Nephron progenitor cell (in vitro differentiated cells): ENCODE results near the gene XRCC5.

Experiments
- DNase-seq: peaks from one replicate; pipeline ENCODE4 v3.0.0; 2021
- H3K27ac Mint-ChIP-seq: 2 replicates; pipeline ENCODE4 v1.8.0; 2021; ENCODE audit warnings: mild to moderate bottlenecking, moderate library complexity, mixed read lengths
- H3K27me3 Mint-ChIP-seq: 2 replicates; pipeline ENCODE4 v1.8.0; 2021; ENCODE audit warnings: mild to moderate bottlenecking, low read depth, mixed read lengths; ENCODE audit not compliant: poor library complexity
- H3K36me3 Mint-ChIP-seq: 2 replicates; pipeline ENCODE4 v1.8.0; 2021; ENCODE audit warnings: low read depth, mixed read lengths
- H3K4me1 Mint-ChIP-seq: 2 replicates; pipeline ENCODE4 v1.8.0; 2021; ENCODE audit warnings: mixed read lengths
- H3K4me3 Mint-ChIP-seq: 2 replicates; pipeline ENCODE4 v1.8.0; 2021; ENCODE audit warnings: mild to moderate bottlenecking, moderate library complexity, mixed read lengths
- H3K9me3 Mint-ChIP-seq: 2 replicates; pipeline ENCODE4 v1.8.0; 2021; ENCODE audit warnings: mild to moderate bottlenecking, moderate library complexity, mixed read lengths
- TF ChIP-seq, protein P1 (sequence below): fragments of 200-600 bp; sonication (generic); IDR thresholded peaks from 2 replicates; pipeline ENCODE4 v1.5.0; 2021; ENCODE audit warnings: antibody characterized with exemption

The XRCC5 gene

DNA sequence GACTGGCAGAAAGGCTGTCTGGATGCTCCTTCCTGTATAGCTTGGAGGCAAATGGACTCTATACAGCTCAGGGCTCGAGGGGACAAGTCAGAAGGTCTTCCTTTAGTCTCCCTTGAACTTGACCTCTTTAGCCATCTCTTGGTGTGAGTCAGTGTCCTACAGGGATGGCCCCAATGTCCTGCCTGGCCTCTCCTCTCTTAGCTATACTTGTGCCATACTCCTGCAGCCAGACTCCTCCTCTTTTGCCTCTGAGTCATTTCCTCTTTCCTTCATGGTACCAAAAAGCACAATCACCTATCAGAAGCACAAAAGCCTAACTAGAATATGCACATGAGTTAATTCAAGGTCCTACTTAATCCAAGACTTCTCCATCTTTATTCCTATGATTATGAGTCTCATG, 112.7 kb downstream of the XRCC5 start:
- H3K27ac Mint-ChIP-seq = no peak overlapping the region
- H3K4me1 Mint-ChIP-seq = peaks cover 19% of the 10 kb centered on the region
- no peak overlapping the region for H3K4me3 Mint-ChIP-seq
- TF ChIP-seq, protein P1, sequence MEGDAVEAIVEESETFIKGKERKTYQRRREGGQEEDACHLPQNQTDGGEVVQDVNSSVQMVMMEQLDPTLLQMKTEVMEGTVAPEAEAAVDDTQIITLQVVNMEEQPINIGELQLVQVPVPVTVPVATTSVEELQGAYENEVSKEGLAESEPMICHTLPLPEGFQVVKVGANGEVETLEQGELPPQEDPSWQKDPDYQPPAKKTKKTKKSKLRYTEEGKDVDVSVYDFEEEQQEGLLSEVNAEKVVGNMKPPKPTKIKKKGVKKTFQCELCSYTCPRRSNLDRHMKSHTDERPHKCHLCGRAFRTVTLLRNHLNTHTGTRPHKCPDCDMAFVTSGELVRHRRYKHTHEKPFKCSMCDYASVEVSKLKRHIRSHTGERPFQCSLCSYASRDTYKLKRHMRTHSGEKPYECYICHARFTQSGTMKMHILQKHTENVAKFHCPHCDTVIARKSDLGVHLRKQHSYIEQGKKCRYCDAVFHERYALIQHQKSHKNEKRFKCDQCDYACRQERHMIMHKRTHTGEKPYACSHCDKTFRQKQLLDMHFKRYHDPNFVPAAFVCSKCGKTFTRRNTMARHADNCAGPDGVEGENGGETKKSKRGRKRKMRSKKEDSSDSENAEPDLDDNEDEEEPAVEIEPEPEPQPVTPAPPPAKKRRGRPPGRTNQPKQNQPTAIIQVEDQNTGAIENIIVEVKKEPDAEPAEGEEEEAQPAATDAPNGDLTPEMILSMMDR = no peak
- no peaks in the 10 kb centered on the region for H3K9me3 Mint-ChIP-seq
- DNase-seq = no peak
- peaks cover 11% of the 10 kb centered on the region for H3K27me3 Mint-ChIP-seq
- H3K36me3 Mint-ChIP-seq = no peaks in the 10 kb centered on the region

DNA sequence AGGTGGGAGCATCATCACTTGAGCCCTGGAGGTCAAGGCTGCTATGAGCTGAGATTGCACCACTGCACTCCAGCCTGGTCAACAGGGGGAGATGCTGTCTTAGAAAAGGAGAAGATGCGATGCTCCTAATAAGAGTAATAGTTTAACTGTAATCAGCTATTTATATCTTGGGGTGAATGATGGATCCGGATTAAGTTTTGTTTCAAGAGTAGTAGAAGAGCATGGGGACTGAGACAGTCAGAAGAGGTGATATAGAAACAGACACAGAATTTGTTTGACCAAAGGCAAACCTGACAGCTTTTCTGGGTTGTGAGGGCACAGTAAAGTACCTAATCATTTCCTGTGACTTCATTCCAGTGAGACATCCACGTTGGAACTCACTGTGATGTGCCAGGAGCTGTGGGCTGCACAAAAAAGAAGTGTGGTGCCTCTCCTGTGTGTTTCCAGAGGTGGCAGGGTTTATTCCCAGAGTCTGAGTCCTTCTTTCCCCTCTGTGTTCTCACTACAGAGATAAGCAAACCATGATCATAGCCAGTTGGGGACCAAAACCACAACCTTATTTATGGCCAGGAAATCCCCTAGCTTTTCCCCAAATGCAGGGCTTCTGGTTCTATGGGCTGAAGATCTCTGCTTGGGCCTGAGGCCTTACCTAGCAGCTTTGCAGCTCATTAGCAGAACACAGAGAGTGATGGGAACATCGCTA, 113.7 kb downstream of the XRCC5 start:
- Mint-ChIP-seq H3K4me1 (peaks cover 9% of the 10 kb centered on the region), H3K9me3 (no peaks in the 10 kb centered on the region), H3K27me3 (peaks cover 11% of the 10 kb centered on the region), H3K4me3 (no peak overlapping the region), H3K27ac (no peak overlapping the region), H3K36me3 (no peaks in the 10 kb centered on the region)
- no peak for DNase-seq
- TF ChIP-seq, protein P1 = peak; percentile 11

DNA sequence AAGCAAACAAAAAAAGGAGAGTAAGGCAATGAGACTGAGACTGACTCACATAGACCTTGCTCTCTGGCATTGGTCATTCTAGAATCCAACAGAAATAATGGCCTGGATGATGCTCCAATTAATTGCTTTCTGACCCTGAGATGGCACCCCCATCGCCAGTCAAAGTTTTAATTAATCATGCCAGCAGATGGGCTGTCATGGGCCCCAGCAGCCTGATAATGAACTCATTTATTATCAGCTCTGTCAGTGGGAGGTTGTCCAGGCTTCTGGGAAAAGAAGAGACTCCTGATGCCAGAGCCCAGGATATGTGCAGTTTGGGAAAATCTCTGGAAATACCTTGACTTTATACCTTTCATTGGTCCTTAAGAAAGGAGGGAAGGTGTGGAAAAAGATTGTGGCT, 115.2 kb downstream of the XRCC5 start:
- TF ChIP-seq, protein P1 = no peak
- Mint-ChIP-seq H3K4me1 (no peaks in the 10 kb centered on the region), H3K27me3 (peaks cover 11% of the 10 kb centered on the region), H3K9me3 (peaks cover 11% of the 10 kb centered on the region), H3K4me3 (no peak overlapping the region), H3K27ac (no peak overlapping the region), H3K36me3 (peaks cover 1% of the 10 kb centered on the region)
- DNase-seq = no peak

DNA sequence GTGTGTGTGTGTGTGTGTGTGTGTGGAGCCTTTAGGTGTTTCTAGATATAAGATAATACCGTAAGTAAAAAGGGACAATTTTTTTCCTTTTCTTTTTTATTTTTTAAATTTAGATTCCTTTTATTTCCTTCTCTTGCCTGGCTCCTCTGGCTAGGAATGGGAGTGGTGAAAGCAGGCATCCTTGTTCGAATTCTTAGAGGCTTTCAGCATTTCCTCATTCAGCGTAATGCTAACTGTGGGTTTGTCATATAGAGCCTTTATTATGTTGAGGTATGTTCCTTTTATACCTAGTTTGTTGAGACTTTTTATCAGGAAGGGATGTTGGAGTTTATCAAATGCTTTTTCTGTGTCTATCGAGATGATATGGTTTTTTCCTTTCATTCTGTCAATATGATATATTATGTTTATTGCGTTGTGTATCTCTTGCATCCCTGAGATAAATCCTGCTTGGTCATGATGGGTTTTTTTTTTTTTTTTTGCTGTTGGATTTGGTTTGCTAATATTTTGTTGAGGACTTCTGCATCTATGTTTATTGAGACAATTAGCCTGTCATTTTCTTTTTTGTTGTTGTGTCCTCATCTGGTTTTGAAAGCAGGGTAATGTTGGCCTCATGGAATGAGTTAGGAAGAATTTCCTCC, 120.2 kb downstream of the XRCC5 start:
- no peak overlapping the region for H3K4me3 Mint-ChIP-seq
- TF ChIP-seq, protein P1 = no peak
- peaks cover 32% of the 10 kb centered on the region for H3K36me3 Mint-ChIP-seq
- H3K27me3 Mint-ChIP-seq = no peaks in the 10 kb centered on the region
- H3K4me1 Mint-ChIP-seq = no peaks in the 10 kb centered on the region
- DNase-seq = no peak
- H3K9me3 Mint-ChIP-seq = peaks cover 53% of the 10 kb centered on the region
- no peak overlapping the region for H3K27ac Mint-ChIP-seq

DNA sequence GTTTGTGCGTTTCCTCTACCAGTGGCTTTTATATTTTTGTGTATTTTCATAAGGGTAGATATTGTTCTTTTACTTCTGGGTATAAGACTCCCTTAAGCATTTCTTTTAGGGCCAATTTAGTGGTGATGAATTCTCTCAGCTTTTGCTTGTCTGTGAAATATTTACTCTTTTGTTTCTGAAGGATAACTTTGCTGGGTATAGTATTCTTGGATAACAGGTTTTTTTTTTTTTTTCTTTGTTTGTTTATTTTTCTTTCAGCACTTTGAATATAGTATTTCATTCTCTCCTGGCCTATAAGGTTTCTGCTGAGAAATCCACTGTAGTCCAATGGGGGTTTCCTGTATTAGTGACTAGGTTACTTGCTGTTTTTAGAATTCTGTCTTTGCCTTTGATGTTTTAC, 122.7 kb downstream of the XRCC5 start:
- Mint-ChIP-seq H3K36me3 (peaks cover 36% of the 10 kb centered on the region), H3K9me3 (peaks cover 58% of the 10 kb centered on the region), H3K4me3 (no peak overlapping the region), H3K4me1 (no peaks in the 10 kb centered on the region), H3K27me3 (no peaks in the 10 kb centered on the region), H3K27ac (no peak overlapping the region)
- TF ChIP-seq, protein P1 = no peak
- no peak for DNase-seq

DNA sequence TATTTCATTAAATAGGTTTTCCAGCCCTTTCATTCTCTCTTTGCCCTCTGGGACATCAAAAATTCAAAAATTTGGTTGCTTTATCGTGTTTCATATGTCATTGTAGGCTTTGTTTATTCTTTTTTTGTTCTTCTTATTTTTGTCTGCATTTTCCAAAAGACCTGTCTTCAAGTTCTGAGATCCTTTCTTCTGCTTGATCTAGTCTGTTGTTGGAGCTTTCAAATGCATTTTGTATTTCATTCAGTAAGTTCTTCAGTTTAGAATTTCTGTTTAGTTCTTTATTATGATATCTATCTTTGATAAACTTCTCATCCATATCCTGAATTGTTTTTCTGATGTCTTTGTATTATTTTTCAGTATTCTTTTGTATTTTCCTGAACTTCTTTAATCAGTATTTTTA, 123.6 kb downstream of the XRCC5 start:
- no peak for DNase-seq
- peaks cover 36% of the 10 kb centered on the region for H3K36me3 Mint-ChIP-seq
- no peak overlapping the region for H3K27ac Mint-ChIP-seq
- no peaks in the 10 kb centered on the region for H3K4me1 Mint-ChIP-seq
- H3K4me3 Mint-ChIP-seq = no peak overlapping the region
- peaks cover 58% of the 10 kb centered on the region for H3K9me3 Mint-ChIP-seq
- no peaks in the 10 kb centered on the region for H3K27me3 Mint-ChIP-seq
- TF ChIP-seq, protein P1 = no peak
